NCI-H345 (cell line): ENCODE measurements around the gene TPI1.

Source experiments
- DNase-seq: peaks from one replicate; lab custom pipeline; 2025; lab: John Stamatoyannopoulos, UW

The TPI1 gene

DNA sequence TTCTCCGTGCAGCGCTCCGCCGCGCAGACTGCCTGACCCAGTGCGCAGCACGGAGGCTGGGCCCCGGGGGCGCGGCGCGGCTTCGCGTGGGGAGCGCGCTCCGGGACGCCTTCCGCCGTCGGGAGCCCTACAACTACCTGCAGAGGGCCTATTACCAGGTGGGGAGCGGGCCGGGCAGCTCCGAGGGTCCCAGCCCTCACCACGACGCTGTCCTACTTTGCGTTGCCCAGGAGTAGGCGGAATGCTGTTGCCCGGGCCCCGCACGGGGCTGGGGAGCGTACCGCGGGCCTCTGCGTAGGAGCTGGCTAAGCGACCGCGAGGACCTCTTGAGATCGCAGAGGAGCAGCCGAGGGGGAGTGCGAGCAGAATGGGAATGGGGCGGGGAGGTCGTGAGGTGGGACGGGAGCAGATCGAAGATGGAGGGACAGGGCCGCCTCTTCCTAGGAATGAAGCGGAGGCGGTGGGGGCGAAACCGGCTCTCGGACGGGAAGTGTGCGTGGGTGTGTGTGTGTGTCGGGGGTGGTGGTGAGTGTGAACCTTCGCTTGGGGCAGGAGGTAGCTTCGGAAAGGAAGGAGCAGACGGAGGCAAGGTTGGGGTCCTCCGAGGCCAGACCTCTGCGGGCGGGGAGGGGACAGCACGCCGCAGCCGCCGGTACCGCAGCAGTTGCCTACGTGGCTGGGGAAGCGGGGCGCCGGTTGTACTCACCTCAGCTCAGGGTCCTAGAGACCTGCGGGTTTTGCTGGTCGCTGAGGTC lies 38.4 kb upstream of the TPI1 start:
- DNase-seq: peak; percentile 54

DNA sequence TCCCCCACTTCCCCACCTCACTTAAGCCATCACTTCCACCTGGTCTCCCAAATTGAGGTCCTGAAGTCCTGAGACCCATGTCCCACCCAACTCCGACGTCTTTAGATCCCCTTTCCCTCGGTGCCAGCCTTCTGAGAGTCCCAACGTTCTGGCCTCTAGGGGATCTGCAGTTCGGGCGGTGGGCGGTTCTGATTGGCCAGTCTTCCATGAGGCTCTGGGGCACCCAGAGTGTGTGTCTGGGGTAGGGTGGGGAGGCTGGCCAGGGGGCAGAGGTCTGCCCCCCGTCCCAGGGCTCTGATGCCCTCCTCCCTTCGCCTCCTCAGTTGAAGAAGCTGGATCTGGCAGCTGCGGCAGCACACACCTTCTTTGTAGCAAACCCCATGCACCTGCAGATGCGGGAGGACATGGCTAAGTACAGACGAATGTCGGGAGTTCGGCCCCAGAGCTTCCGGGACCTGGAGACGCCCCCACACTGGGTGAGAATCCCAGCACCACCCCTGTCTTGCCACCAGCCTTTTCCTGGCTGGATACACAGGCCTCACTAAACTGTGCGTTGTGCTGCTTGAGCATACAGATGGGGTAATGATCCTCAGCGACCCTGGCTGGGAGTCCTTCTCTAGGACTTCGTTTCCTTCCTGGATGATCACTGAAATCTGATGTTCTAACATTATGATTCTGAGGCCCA lies 37.7 kb upstream of the TPI1 start:
- no peak for DNase-seq

DNA sequence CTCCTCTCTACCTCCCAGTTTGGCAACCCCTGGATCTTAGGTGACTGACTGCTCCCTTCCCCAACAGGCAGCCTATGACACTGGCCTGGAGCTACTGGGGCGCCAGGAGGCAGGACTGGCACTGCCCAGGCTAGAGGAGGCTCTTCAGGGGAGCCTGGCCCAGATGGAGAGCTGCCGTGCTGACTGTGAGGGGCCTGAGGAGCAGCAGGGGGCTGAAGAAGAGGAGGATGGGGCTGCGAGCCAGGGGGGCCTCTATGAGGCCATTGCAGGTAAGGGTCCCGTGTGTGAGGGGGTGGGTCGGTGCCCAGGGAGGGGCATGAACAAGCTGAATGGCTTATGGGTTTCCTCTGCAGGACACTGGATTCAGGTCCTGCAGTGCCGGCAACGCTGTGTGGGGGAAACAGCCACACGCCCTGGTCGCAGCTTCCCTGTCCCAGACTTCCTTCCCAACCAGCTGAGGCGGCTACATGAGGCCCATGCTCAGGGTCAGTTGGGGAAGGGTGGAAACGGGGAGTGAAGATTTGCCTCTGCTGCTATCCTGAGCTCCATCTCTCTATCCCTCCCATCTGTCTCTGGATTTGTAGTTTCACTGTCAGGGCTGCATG lies 36.9 kb upstream of the TPI1 start:
- no peak for DNase-seq

DNA sequence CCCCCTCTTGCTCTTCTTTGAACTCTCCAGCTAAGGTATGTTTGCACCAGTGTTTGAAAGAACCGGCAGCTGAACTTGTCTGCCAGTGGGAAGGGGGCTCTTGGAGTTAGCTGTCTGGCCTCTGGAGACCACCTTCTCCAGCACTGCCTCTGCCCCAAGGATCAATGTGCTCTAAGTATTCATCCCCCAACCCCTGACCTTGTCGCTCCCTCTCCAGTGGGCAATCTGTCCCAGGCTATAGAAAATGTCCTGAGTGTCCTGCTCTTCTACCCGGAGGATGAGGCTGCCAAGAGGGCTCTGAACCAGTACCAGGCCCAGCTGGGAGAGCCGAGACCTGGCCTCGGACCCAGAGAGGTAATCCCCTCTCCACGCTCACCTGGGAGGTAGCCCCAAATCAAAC lies 36.3 kb upstream of the TPI1 start:
- DNase-seq: no peak

DNA sequence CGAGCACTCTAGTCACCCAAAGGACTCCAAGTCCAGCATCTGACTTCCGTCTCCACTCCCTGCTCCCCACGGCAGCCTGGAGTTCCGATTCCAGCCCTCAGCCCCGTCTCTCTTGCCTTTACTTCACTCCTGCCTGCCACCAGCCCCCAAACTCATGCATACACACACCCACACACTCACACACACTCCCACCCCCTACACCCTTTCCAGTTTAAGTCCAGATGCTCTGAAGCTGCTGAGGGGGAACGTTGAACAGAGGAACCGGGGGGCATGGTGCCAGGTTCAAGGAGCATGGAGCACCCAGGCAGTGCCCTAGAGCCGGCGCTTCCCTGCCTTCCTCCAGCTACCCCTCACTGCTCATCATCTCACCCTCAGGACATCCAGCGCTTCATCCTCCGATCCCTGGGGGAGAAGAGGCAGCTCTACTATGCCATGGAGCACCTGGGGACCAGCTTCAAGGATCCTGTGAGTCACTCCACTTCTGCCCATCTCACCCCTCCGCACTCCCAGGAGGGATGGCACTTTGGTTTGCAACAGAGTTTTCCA lies 35.8 kb upstream of the TPI1 start:
- no peak for DNase-seq

DNA sequence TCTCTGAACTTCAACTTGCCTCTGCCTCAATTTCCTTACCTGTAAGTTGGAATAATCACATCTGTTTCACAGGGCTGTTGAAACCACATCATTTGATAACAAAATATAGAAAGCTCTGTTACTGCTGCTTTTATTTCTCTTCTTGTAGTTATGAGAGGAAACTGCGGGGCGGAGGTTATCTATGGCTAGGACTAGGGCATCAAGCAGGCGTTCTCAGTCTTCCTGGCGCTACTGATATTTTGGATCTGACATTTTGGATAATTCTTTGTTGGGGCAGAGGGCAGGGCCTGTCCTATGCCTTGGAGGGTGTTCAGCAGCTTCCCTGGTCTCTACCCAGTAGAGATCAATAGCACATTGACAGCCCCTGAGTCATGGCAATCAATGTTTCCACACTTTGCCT lies 35.2 kb upstream of the TPI1 start:
- no peak for DNase-seq

DNA sequence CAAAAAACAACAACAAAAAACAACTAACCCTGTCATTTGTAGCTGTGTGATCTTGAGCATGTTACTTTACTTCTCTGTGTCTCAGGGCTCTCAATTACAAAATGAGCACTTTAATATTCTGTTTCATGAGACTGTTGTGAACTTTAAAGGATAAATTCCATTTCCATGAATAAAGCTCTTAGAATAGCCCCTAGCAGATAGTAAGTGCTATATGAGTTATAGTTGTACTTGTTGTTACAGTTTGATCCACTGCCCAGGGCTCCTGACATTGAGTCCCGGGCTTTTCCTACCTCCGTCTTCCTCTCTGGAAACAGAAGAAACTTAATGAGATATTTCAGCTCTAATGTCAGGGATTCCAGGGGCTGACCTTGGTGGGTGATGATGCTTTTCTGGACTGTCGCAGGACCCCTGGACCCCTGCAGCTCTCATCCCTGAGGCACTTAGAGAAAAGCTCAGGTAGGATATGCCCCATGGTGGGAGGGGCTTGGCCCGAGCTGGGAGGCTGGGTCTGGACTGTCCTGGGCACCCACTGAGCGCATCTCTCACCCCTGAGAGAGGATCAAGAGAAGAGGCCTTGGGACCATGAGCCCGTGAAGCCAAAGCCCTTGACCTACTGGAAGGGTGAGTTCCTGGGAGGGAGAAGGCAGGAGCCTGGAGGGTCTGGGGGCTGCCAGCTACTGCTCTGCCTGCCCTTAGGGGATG lies 34.0 kb upstream of the TPI1 start:
- no peak for DNase-seq

DNA sequence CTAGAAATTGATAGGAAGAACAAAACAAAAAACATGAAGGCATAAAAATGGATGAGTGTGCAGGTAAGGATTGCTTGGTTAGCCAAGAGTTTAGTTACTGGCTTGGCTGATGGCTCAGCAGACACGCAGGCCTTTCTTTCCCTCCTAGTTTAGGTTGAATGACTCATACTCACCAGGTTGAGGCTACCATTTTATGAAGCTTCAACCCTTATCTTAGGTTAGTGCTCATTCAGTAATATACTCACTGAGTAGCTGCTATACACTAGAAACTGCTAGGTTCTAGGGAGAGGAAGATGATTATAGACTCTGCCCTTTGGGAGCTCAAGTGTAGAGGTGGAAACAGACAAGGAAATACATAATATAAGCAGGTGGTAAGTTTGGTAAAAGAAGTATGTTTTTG lies 33.1 kb upstream of the TPI1 start:
- DNase-seq: no peak

DNA sequence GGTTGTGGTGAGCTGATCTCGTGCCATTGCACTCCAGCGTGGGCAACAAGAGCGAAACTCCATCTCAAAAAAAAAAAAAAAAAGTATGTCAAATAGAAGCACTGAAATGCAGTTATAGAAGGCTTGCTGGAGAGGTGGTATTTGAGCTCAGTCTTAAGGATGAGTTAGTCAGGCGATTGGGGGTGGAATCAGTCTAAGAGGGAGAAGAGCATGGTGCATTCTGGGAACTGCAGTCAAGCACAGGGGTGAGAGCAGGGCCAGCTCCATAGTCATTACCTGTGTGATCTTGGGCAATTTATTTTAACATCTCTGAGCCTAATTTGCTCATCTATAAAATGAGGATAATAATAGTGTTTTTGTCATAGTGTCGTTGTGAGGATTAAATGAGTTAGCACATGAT lies 32.5 kb upstream of the TPI1 start:
- no peak for DNase-seq

DNA sequence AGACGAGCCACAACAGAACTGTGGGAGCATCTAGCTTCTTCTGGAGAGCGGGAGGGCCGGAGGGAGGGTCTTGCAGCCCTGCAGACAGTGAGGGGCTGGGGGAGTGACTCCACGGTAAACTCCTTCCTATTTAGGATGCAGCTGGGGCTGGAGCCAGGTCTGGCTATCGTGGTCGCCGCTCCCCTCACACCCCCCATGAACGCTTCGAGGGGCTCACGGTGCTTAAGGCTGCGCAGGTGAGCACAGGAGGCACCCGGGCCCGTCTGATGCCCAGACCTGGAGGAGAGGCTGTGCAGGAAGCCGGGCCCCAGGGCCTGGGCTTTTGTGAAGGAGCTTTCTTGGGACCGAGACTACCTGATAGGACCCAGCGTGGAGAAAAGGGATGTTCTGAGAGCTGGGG lies 30.5 kb upstream of the TPI1 start:
- no peak for DNase-seq

DNA sequence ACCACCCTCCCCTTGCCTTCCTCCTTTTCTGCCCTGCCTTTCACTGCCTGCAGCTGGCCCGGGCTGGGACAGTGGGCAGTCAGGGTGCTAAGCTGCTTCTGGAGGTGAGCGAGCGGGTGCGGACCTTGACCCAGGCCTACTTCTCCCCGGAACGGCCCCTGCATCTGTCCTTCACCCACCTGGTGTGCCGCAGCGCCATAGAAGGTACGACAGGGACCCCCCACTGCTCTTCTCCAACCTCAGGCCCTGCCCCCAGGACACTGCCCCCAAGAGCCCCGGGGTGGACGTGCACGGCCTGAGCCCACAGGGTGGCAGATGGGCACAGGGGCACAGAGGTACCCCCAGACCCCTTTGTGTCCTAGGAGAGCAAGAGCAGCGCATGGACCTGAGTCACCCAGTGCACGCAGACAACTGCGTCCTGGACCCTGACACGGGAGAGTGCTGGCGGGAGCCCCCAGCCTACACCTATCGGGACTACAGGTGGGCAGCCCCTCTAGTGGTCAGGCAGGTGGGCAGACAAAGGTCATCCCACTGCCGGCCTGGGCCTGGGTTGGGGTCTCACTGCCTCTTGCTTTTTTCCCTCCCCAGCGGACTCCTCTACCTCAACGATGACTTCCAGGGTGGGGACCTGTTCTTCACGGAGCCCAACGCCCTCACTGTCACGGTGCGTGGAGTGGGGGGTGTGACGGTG lies 29.8 kb upstream of the TPI1 start:
- DNase-seq: no peak

DNA sequence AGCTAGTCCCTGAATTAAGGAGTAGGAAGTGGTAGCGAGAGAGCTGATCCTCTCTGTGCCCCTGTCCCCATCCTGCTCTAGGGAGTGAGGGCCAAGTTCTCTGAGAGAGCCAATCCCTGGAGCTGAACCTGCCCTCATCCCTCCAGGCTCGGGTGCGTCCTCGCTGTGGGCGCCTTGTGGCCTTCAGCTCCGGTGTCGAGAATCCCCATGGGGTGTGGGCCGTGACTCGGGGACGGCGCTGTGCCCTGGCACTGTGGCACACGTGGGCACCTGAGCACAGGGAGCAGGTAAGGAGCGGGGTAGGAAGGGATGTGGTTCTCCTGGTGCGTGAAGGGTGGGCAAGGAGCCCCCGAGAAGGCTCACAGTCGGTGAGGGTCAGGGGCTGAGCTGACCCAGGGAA lies 28.5 kb upstream of the TPI1 start:
- no peak for DNase-seq

DNA sequence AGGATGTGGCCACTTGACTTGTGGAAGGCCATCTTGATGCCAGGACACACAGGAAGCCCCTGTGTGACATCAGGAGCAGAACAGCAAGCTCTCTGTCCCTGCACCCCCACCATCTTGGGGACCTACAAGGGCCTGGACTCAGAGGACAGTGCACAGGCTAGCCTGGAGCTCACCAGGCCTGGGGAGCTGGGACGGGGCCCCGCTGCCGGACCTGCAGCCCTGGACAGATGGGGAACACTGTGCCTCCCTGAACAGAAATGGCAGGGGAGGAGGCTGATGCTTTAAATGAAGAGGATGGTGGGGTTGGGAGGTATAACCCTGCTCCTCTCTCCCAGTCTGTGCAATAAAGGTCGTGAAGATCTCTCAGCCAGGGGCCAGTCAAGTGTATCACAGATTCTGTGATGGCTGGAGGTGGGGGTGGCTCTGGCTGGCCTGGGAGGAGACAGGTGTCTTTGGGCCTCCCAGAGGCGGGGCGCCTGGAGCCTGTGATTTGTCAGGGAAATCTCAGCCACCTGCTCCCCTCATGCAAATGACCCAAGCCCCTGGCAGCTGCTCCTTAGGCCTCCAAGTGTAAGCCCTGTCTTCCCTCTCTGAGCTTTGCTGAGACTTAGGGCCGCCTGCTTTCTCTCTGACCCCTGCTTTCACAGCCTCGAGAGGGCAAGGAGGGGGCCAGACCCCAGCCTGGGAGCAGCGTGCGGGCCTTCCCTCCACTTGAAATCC lies 27.7 kb upstream of the TPI1 start:
- peak; percentile 12 for DNase-seq

DNA sequence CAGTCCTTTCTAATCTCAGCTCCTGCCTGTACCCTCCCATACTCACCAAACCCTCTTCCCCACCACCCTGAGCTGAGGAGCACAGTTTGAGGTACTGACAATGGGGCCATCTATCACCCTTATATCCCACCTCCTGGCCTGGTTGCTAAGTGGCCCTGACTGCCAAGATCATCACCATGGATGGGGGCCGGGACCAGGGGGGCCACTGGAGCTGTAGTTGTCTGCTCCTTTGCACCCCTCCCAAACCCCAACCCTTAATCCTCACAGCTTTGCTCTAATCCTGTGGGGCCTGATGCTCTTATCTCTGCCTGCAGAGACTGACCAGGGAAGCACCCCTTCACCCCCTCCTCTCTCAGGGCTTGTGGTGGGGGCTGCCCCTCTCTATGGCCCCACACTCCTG lies 27.0 kb upstream of the TPI1 start:
- no peak for DNase-seq

DNA sequence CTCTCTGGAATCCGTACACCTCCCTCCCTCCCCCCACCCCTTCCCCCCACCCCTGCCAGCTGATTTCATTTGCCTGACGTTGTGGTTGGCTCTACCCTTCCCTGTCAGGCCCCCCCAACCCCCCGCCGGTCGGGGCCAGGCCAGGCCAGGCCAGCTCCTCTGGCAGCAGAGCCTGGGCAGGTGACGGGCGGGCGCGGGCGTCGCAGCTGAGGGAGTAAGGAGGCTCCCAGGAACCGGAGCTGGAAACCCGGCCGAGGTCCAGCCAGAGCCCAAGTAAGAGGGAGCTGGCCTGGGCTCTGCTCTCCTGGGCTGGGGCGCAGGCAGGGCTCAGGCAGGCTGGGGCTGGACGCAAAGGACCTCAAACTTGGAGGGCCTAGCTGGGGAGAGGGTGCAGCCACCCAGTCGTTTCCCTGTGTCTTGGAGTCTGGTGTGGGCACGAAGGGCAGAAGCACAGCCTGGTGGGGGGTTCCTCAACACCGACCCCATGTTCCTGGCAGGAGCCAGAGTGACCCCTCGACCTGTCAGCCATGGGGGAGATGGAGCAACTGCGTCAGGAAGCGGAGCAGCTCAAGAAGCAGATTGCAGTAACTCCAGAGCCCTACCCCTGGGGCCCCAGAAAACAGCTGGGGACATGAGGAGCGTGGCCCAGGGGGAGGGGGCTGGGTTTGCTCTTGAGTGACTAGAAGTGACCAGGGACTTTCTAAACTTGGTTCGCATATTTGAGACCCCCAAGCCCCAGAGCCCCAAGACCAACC lies 26.4 kb upstream of the TPI1 start, which contains the start of gene GNB3:
TSS of gene GNB3 (plus strand) at position 165 of the 755 bp plus-strand sequence. CDS start at position 528, 363 bp downstream.
- DNase-seq: no peak

DNA sequence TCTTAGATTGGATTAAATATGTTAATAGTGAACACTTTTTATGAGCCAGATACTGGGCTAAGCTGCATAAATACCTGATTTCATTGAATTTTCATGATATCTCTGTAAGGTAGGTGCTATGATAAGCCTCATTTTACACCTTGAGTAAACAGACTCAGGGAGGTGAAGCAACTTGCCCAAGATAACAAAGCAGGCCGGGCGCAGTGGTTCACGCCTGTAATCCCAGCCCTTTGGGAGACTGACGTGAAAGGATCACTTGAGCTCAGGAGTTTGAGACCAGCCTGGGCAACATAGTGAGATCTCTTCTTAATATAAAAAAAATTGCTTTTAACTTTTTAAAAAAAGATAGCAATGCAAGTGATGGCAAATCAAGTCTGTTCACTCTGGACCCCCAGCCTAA lies 25.3 kb upstream of the TPI1 start:
- no peak for DNase-seq

DNA sequence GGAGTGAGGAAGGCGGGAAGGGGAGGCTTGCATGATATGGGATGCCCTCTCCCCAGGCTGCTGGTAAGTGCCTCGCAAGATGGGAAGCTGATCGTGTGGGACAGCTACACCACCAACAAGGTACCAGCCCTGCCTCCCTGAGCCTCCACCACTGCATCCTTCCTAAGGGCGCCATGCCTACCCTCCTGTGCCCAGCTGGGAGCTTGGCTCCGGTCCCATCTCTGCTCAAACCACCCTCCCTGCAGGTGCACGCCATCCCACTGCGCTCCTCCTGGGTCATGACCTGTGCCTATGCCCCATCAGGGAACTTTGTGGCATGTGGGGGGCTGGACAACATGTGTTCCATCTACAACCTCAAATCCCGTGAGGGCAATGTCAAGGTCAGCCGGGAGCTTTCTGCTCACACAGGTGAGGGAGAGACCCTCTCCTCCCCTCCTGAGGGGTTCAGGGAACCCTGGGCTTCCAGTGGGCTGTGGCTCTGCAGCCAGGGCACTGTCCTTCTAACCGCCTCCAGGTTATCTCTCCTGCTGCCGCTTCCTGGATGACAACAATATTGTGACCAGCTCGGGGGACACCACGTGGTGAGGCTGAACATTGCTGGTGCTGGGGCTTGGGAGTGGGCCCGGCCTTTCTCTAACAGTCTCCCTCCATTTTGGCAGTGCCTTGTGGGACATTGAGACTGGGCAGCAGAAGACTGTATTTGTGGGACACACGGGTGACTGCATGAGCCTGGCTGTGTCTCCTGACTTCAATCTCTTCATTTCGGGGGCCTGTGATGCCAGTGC lies 24.0 kb upstream of the TPI1 start:
- no peak for DNase-seq

DNA sequence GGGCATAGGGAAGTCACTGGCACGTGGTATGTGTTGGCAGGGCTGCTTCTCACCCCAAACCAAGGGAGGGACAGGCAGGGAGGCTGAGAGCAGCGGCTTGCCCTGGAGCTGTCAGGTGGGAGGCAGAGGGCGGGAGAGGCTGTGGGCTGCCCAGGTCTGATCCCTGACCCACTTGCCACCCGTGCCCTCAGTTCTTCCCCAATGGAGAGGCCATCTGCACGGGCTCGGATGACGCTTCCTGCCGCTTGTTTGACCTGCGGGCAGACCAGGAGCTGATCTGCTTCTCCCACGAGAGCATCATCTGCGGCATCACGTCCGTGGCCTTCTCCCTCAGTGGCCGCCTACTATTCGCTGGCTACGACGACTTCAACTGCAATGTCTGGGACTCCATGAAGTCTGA lies 21.9 kb upstream of the TPI1 start:
- no peak for DNase-seq

DNA sequence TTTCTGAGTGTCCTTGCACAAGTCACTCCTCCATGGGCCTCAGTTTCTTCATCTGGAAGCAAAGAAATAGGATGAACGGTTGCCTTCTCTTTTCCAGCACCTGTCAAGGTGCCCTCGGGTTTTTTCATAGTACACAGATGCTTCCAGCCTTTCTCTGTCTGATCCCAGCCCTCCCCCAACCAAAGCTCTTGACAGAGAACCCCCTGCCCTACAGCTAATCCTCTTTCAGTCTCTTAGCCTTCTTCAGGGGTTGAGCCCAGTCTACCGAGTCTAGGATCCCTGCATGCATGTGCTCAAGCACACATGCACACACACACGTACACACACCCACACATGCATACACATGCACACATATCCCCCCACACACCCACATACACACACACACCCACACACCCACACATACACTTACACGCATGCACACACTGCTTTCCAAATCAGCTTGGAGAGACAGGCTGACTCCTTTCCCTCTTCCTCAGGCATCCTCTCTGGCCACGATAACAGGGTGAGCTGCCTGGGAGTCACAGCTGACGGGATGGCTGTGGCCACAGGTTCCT lies 20.9 kb upstream of the TPI1 start:
- DNase-seq: no peak
